Activated CD8-positive, alpha-beta memory T cell treated with anti-CD3 and anti-CD28 coated beads for 48 hours (primary cell): ENCODE measurements around the gene WNT7A.
"Not testable (repeated sequence)": the region's sequence is repeated elsewhere in the genome, so short reads cannot be mapped to it uniquely, and the experiment has no call there.

ENCODE experiments used
- DNase-seq, 3 experiments: peaks; one replicate each; pipeline ENCODE4 v3.0.0-alpha.2; 2020; ENCODE audit warnings: low read depth in 2 of 3, low spot score in 2 of 3

The WNT7A gene

DNA sequence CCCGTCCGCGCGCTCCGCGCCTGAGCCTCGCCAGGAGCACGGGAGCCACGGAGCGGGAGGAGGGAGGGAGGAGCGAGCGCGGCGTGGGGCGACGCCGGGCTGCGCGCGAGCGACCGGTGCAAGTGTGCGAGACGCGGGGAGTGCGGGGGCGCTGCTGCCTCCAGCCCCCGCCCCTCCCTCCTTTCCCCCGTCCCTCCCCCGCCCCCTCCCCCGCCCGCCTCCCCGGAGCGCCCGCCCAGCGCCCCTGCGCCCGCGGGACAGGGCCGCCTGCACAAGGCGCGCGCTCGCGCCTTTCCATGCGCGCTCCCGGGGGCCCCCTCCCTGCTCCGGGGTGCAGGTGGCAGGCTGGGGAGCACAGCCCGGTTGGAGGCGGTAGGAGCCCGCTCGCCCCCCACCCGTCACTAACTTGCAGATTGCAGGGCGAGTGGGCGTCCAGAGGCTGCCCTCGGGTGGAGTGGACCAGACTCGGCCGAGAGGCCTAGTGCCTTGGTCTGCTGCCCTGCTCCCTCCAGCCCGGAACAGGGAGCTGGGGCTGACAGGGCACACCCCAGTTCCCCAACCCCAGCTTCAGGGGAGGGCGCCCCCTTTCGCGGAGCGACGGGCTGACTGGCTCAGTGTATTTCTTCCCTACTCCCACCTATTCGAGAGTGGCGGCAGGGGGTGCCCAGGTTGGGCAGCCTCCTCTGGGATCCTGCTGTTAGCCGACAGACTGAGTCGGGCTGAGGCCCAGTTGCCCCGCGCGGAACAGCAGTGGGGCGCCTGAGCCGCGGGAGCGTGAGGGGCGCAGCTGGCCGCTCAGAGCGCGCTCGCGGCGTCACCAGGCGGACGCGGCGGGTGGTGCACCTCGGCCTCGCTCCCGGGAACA, at the start of gene WNT7A:
WNT7A (minus strand) TSS at position 126 of the 865 bp plus-strand sequence. CDS start 255 bp downstream, outside the sequence.
- peak in 1 of 3 experiments; percentile 32 for DNase-seq

DNA sequence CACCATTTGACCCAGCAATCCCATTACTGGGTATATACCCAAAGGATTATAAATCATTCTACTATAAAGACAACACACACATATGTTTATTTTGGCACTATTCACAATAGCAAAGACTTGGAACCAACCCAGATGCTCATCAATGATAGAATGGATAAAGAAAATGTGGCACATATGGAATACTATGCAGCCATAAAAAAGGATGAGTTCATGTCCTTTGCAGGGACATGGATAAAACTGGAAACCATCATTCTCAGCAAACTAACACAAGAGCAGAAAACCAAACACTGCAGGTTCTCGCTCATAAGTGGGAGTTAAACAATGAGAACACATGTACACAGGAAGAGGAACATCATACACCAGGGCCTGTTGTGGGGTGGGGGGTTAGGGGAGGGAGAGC, 48.9 kb upstream of the WNT7A start:
- not testable (repeated sequence) for DNase-seq

DNA sequence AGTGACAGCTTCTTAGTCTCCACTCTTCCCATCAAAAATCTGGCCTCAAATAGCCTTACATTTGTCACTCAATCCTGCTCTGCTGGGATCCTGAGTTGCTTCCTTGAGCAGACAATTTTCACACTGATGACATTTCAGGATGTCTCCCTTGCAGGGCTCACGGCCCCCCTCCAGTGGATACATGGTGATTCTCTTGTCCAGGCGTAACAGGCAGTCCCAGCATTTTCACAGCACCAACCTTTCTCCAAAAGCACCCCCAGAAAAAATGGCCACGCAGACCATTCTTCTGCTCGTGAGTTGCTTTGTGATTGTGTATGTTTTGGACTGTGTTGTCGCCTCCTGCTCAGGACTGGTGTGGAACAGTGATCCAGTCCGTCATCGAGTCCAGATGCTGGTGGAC, 47.4 kb upstream of the WNT7A start:
- DNase-seq = no peak

DNA sequence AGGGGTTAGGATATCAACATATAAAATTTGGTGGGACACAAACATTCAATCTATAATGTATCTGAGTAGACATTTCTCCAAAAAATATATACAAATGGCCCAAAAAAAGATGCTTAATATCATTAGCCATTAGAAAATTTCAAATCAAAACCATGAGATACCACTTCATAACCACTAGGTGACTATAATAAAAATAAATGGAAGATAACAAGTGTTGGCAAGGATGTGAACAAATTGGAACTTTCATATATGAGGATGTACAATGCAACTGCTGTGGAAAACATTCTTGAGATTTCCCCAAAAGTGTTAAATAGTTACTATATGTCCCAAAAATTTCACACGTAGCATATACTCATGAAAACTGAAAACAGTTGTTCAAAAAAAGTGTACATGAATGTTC, 36.5 kb upstream of the WNT7A start:
- no peak for DNase-seq

DNA sequence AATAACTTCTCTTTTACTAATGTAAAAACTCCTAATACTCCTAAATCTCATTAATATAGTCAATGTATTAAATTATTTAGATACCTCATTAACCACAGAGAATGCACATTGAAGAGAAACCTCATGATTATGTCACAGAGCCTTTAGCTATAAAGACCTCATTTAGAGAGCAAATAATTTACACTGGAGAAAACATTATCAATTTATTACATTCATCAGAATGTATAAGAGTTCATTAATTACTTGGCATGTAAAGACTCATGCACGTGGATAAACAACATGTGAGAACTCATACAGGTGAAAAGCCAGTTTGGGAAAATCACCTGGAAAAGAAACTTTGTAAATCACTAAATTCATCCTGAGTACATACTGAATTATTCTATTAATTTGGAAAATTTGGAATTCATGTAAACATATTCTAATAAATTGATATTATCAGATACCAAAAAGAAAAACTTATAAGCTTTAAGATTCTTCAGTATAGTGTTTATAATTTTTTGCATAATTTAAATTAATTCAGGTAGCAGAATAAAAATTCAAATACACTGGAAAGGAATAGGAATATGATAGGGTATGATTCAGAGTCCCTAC, 22.9 kb upstream of the WNT7A start:
- no peak for DNase-seq

DNA sequence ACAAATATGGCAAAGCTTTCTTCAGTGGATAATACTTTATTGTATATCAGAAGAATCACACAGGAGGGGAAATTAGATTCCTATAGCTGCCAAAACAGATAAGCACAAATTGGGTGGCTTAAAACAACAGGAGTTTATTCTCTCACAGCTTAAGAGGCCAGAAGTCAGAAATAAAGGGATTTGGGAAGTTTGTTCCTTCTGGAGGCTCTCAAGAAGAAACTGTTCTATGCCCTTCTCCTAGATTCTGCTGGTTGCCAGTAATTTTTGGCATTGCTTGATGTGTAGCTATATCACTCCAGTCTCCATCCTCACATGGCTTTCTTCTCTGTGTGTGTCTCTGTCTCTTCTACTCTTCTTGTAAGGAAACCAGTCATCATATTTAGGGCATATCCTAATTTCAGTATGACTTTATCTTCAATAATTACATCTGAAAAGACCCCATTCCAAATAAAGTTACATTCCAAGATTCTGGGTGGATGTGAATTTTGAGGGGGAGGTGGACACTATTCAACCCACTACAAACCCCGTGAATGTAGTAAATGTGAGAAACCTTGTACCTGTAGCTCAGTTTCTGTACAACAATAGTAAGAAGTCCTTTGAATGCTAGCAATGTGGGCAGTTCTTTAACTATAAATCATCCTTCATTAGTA, 22.2 kb upstream of the WNT7A start:
- DNase-seq = no peak

DNA sequence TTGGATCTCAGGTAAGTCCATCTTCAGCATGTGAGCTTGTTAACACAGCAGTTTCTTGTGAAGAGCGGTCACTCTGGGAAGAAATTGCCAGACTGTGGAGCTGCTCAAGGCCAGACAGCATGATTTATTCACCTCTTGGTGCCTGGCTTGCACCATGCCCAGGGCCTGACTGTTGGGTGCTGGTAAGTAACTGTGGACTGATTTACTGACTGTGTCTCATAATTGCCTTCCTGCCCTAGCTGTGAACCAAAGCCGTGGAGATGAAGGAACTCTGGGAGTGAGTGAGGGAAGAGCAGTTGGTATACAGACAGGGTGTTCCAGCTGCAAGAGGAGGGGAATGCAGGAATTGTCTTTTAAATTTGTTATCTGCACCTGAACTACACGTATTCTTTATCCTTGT, 18.5 kb upstream of the WNT7A start:
- DNase-seq = no peak

DNA sequence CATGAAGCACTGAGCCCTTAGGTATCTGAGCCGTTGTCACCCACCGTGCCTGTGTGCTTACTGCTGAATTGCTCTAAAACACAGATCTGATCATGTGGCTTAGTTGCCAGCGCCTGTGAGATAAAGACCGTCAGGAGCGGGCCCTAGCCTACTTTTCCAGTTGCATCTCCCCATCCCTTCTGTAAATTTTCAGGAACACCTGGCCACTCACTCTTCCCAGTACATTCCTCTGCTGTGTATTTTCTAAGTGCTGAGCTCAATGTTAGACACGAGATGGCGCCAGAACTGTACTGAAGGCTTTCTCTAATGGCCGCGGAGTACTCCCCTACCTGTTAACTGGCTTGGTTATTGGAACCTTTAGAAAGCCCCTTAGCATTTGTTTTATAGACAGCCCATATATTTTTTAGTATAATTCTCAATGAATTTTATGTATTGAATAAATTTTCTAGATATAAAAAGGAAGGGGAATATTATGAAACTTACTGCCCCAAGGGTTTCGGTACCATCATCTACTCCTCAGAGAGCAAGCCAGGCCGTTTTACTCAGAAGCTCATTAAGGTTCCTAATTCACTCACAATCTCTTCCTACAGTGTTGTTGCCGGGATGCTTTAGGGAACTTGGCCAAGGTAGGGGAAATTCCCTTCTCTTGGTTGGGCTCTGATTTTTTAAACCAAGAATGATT, 16.7 kb upstream of the WNT7A start:
- no peak for DNase-seq

DNA sequence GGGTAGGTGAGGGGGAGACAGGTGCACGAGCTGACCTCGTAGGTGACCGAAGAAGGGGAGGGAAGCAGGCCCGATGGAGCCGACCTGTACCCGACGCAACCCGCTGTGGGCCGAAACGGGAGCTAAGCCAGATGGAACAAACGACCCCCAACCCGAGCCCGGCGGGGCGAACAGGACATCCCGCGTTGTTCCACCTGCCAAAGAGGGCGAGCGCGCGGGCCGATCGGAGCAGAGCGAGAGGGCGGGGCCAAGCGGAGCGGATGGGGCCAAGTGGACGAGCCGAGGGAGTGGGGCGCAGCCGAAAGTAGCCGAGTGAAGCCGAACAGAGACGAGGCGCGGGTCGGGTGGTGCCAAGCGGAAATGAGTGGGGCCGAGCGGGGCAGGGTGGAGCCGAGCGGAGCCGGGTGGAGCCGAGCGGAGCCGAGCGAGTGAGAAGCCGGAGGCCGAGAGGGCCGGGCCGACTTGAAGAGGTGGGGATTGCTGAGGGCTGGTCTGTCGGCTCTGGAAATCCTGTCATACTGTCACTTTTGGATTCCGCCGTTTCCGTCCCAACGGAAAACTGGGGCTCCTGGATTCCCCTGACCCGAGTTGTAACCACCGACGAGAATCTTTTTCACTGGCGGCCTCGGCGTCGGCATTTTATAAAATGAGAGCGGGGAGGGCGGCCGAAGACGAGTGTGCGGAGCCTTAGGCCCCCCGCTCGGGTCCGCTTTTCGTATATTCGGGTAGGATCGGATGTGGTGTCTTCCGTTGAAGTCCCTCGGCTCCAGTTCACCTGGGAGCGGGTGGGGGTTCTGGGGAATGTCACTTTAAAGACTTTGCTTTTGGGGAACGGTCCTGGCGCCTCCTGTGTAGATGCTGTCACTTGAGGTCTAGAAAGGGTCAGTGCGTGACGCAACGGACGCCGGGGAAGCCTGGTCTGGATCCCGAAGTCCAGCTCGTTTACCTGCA, 15.6 kb upstream of the WNT7A start:
- DNase-seq = peak; percentile 66 to 90 (median 90)

DNA sequence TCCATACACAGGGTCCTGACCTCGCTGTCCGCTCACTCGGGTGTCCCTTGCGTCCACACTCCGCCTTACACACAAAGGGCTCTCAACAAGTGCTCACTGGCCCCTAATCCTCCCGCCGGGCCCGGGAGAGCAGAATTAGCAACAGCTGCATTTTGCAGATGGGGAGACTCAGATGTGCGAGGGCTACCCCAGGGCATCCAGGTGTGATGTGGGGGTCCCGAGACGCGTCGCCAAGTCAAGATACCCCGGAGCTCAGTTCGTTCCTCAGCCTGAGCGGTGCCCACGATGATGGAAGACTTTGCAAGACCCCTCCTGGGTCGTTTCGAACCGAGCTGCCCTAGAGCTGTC, 14.9 kb upstream of the WNT7A start:
- no peak for DNase-seq

DNA sequence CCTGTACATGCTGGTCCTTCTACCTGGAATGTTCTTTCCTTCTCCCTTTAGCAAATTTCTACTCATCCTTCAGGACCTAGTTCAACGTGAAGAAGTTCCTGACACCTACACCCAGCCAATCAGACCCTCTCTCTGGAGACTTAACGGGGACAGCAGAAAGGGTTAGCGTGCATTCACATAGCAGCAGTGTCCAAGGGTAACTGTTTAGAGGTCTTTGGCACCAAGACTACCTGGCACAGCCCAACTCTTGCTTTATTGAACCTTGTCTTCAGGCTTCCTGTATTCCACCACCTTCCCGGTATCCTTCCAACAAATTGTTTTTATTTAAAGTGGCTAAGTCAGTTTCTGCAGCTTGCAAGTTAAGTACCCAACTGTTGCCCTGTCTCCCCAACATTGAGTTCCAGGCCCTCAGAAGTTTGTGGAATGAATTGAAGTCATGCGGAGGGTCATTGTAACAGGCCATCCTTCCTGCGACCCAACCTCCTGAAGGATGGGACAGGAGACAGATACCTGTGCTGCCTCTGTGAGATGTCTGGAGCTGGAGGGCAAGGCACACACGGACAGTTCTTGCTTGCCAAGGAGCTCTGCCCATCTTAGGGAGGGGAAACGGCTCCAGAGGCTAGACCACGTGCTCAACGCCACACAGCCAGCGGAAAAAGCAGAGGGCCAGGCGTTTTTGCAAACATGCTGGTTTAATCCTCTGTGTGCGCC, 14.4 kb upstream of the WNT7A start:
- no peak for DNase-seq

DNA sequence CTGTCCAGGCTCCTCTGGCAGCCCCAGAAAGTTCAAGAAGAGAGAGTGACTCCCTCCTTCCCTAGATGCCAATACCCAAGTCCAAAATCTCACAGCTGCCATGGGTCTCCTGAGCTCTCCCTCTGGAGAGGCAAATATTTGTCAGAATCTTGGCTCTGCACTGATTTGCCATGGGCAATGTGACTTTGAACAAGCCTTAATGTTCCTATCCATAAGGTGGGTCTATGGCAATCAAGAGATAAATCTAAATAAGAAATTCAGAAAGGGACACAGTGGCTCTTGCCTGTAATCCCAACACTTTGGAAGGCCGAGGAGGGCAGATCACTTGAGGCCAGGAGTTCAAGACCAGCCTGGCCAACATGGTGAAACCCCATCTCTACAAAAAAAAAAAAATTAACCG, 12.4 kb upstream of the WNT7A start:
- DNase-seq = no peak

DNA sequence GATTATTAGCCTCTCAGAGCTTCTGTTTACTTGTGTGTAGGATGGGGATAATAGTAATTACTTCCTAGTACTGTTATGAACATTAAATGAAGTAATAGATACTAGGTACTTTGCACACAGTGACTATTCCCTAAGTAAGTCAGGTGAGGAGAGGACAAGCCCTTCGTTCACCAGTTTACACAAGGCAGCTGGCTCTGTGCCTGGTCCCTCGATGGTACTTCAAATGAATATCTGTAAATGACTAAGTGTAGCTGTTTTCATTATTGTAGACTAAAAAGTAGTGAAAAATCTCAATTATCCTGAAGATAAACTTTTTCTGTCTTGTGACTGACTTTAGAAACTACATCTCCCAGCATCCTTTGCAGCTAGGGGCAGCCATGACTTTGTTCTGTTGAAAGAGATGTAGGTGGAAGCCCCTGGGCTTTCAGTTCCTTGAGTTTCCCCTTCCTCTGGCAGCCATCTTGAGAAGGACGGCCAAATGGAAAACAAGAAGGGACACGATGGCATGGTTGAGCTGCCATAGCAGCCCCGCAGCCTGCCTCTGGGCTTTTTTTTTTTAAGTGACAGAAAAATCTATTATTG, 11.7 kb upstream of the WNT7A start:
- no peak for DNase-seq

DNA sequence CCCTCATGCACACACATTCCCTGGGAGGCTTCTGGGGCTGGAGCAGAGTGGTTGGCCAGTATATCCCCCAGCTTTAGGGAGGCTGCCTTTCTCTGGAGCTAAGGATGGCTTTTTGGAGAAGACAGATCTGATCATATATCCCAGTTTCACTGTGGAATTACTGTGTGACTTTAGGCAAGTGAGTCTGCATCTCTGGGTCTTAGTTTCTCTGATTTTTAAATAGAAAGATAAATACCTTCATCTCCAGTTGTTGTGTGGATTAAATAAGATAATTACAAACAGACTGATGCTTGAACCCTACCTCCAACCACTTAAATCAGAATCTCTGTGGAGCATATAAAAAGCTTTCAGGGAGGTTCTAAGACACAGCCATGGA, 11.1 kb upstream of the WNT7A start:
- no peak for DNase-seq

DNA sequence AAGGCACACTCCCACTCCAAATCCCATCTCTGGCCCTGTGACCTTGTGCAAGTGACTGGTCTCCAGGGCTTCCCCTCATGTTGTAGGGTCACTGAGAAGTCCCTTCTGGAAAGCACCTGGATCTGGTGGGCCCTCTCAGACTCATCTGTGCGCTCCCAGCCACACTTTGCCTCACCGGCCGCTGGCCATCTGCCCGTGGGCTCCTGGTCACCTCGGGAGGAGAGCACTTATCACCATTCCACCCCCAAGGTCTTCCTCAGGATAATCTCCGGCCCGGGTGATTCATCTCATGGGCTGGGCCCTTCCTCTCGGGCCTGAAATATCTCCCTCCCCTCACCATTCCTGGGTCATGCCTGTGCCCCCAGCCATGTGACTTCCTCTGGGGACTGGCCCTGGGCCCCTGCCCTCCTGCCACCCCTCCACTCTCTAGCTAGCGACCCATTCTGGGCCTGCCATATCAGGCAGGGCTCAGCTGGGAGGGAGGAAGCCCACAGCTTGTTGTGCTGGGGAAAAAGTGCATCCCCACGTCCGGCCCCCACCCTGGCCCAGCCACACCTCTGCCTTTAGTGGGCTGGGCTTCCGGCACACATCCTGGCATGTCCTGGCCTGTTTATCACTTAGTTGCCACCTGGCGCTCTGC, 10.6 kb upstream of the WNT7A start:
- DNase-seq = no peak

DNA sequence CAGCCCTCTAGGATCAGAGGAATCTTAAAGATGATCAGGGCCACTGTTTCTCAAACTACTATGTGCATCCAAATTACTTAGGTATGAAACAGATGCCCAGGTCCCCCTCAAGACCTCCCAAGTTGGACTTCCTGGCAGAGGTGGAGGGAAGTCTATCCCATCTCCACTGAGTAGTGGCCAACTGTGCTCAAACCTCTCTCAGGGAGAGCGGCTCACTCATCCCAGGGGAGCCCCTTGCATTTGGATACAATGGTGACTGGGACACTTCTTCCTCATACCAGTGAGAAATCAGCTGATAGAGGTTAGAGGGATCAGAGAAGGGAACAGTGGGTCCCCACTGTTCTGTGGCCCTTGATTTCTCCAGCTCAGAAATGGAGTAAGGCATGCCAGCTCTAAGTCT, 8.7 kb upstream of the WNT7A start:
- DNase-seq = no peak

DNA sequence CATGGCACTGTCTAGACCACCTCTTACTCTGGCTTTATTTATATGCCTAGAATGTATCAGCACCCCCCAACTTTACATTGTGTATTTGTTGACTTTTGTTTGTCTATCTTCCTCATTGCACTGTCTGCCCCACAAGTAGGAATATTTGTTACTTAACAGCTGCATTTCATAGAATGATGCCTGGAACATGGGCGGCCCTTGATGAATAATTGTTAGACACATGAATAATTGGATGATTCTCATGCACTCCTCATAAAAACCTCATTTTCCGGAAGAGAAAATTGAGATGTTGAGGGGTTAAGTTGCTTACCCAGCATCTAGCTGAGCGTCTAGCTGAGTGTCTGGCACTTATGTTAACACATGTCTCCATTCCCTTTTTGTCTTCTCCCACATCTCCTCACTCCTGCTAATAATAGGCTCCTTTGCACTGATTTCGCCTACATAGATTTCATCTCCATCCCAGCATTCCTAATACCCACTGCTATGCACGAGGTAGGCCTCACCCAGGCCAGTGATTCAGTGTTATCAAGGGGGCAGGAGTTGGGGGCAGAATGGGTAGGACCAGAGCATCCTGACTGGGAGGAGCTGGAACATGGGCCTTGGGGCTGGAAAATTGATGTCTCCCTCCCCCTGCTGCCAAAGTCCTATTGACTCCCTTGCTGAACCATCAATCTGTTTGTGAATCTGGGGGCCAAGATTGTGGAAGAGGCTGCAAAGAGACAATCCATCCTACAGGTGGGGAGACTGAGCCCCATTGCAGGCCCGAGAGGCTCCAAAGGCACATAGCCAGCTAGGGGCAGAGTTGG, 7.8 kb upstream of the WNT7A start:
- no peak for DNase-seq

DNA sequence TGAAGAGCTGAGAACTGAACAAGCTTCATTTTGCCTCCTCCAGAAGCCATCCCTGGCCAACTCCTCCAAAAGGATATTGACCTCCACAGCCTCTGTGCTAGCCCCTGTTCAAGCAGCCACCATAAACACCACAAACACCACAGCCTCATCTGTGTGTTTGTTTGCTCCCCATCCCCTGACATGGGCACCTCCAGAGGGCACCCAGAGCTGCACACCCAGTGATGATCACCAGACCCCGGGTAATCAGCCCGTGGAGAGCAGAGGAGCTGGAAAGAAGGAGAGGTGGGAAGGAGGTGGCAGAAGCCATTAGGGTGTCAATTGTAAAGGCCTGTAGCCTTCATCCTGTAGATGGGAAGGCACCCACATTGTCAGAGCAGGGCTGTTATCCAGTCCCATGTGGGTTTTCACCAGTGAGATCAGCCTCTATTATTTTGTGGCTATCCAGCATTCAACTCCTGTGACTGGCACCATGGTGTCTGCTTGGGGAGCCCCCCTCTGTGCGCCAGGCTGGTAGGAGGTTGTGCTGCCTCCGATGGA, 6.8 kb upstream of the WNT7A start:
- DNase-seq = no peak
